ENCODE results near the gene PDGFA. TPM values are rescaled to one million over a fixed set of nuclear protein-coding genes. Genes with fewer than 3 reads are reported as not detected.

The PDGFA gene
- total RNA-seq, 3 donors from 2014 or later (not counting 1 experiment from before 2014, with no cell fraction given): 0.86 to 2.0 (median 1.5) TPM

- H3K27me3 Mint-ChIP-seq (ENCODE audit: low read depth in 2 of 2): no peaks in the 10 kb centered on the region
- no peak for ATAC-seq
- intact Hi-C loops (cut with micrococcal nuclease): no loop called here
- no peak overlapping the region for H3K27ac ChIP-seq (ENCODE audit: low read length)
- no peaks in the 10 kb centered on the region for H3K9me3 ChIP-seq (ENCODE audit: control insufficient read depth, insufficient read depth, low read length)
- H3K27ac Mint-ChIP-seq: no peak overlapping the region
- TF ChIP-seq CTCF (IDR thresholded peaks at IDR 0.05): no peak
- H3K4me3 ChIP-seq (ENCODE audit: low read length): no peak overlapping the region
- no peak for DNase-seq
- H3K4me3 Mint-ChIP-seq: no peak overlapping the region
- H3K36me3 ChIP-seq (ENCODE audit: control insufficient read depth, insufficient read depth, low read length): no peaks in the 10 kb centered on the region
- no peaks in the 10 kb centered on the region for H3K36me3 Mint-ChIP-seq
- no peaks in the 10 kb centered on the region for H3K9me3 Mint-ChIP-seq
- 88% methylated on average over 55 of the region's 55 CpGs for WGBS (ENCODE audit: insufficient coverage)
- H3K27me3 ChIP-seq (ENCODE audit: control insufficient read depth, insufficient read depth, low read length): no peaks in the 10 kb centered on the region
- H3K4me1 ChIP-seq (ENCODE audit: control insufficient read depth, insufficient read depth, low read length): no peaks in the 10 kb centered on the region
- H3K4me1 Mint-ChIP-seq: peaks cover 0 to 5% of the 10 kb centered on the region in 2 donors
Measured at GRCh38 chr7:493661-494251, 25.9 kb downstream of the PDGFA start.

GRCh38 chr7:492714-493065, 27.0 kb downstream of the PDGFA start:
- Histone ChIP-seq H3K4me3 (ENCODE audit: low read length) (no peak overlapping the region), H3K27ac (ENCODE audit: low read length) (no peak overlapping the region), H3K4me1 (ENCODE audit: control insufficient read depth, insufficient read depth, low read length) (no peaks in the 10 kb centered on the region), H3K36me3 (ENCODE audit: control insufficient read depth, insufficient read depth, low read length) (no peaks in the 10 kb centered on the region), H3K9me3 (ENCODE audit: control insufficient read depth, insufficient read depth, low read length) (no peaks in the 10 kb centered on the region), H3K27me3 (ENCODE audit: control insufficient read depth, insufficient read depth, low read length) (no peaks in the 10 kb centered on the region)
- Mint-ChIP-seq H3K27ac (no peak overlapping the region), H3K4me1 (no peaks in the 10 kb centered on the region), H3K36me3 (no peaks in the 10 kb centered on the region), H3K9me3 (no peaks in the 10 kb centered on the region), H3K27me3 (ENCODE audit: low read depth in 2 of 2) (peaks cover 0 to 3% of the 10 kb centered on the region in 2 donors), H3K4me3 (no peak overlapping the region)
- no peak for TF ChIP-seq CTCF (IDR thresholded peaks at IDR 0.05)
- WGBS (ENCODE audit: insufficient coverage): 88% methylated on average over 8 of the region's 8 CpGs
- ATAC-seq (no peak), DNase-seq (no peak)
- intact Hi-C loops (cut with micrococcal nuclease): no loop called here

- TF ChIP-seq CTCF (IDR thresholded peaks at IDR 0.05): no peak
- DNase-seq (no peak), ATAC-seq (no peak)
- intact Hi-C loops (cut with micrococcal nuclease): no loop called here
- 88% methylated on average over 15 of the region's 15 CpGs for WGBS (ENCODE audit: insufficient coverage)
- Mint-ChIP-seq H3K27ac (no peak overlapping the region), H3K4me3 (no peak overlapping the region), H3K4me1 (no peaks in the 10 kb centered on the region), H3K27me3 (ENCODE audit: low read depth in 2 of 2) (peaks cover 3% of the 10 kb centered on the region in 2 donors), H3K9me3 (no peaks in the 10 kb centered on the region), H3K36me3 (no peaks in the 10 kb centered on the region)
- Histone ChIP-seq H3K4me1 (ENCODE audit: control insufficient read depth, insufficient read depth, low read length) (no peaks in the 10 kb centered on the region), H3K9me3 (ENCODE audit: control insufficient read depth, insufficient read depth, low read length) (no peaks in the 10 kb centered on the region), H3K27me3 (ENCODE audit: control insufficient read depth, insufficient read depth, low read length) (no peaks in the 10 kb centered on the region), H3K4me3 (ENCODE audit: low read length) (no peak overlapping the region), H3K27ac (ENCODE audit: low read length) (no peak overlapping the region), H3K36me3 (ENCODE audit: control insufficient read depth, insufficient read depth, low read length) (no peaks in the 10 kb centered on the region)
Measured at GRCh38 chr7:491958-492713, 27.5 kb downstream of the PDGFA start.
